Glutamatergic neuron (in vitro differentiated cells): ENCODE results near the gene PAPSS1. TPM values are rescaled to one million over a fixed set of nuclear protein-coding genes. Genes with fewer than 3 reads are reported as not detected.

Source experiments
- DNase-seq: peaks from one replicate; pipeline ENCODE4 v3.0.0; 2022
- H3K27ac Mint-ChIP-seq: one replicate; pipeline ENCODE4 v1.8.0; 2020; ENCODE audit warnings: mild to moderate bottlenecking, mixed read lengths, inconsistent platforms; ENCODE audit not compliant: unreplicated experiment
- H3K27me3 Mint-ChIP-seq: one replicate; pipeline ENCODE4 v1.8.0; 2020; ENCODE audit warnings: mild to moderate bottlenecking, moderate library complexity, mixed read lengths, inconsistent platforms; ENCODE audit not compliant: unreplicated experiment
- H3K36me3 Mint-ChIP-seq: one replicate; pipeline ENCODE4 v1.8.0; 2020; ENCODE audit warnings: mild to moderate bottlenecking, mixed read lengths, inconsistent platforms; ENCODE audit not compliant: unreplicated experiment
- H3K4me1 Mint-ChIP-seq: one replicate; pipeline ENCODE4 v1.8.0; 2020; ENCODE audit warnings: mild to moderate bottlenecking, low read depth, mixed read lengths, inconsistent platforms; ENCODE audit not compliant: unreplicated experiment
- H3K4me3 Mint-ChIP-seq: one replicate; pipeline ENCODE4 v1.8.0; 2020; ENCODE audit warnings: mild to moderate bottlenecking, mixed read lengths, inconsistent platforms; ENCODE audit not compliant: unreplicated experiment
- H3K9me3 Mint-ChIP-seq: one replicate; pipeline ENCODE4 v1.8.0; 2020; ENCODE audit warnings: mild to moderate bottlenecking, moderate library complexity, mixed read lengths, inconsistent platforms; ENCODE audit not compliant: unreplicated experiment
- total RNA-seq: library from RNA; stranded (reverse); fragmentation: NEBNext Ultra II Directional; extraction: Animal tissue kit (Norgen Biotek cat#: 25700); gene quantifications from one replicate; pipeline ENCODE4 v1.2.1, GENCODE V29; 2021; ENCODE audit not compliant: unreplicated experiment
- TF ChIP-seq, protein P1 (sequence below): fragments of 200-600 bp; sonication (generic); IDR thresholded peaks from one replicate; pipeline ENCODE4 v1.5.0; 2021; ENCODE audit not compliant: partially characterized antibody, unreplicated experiment

Gene PAPSS1
- total RNA-seq, 1 donor from 2014 or later: 105 TPM

DNA sequence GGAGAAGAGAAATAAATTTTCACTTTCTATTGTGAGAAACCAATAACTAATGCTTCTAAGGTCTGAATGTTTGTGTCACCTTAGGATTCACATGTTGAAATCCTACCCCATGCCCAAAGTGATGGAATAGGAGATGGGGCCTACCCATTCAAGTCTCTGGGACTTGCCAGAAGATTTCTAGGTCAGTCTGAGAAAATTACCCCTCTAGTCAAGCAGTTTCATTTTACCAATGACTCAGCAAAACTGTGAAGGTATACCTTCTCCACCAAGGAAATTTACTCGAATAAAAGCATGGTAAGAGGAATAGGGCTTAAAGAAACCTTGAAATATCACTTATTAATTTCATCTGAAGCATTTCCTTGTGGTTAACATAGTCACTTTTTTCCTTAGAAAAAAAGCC is 23.5 kb upstream of the PAPSS1 start:
- H3K4me3 Mint-ChIP-seq: no peak overlapping the region
- peaks cover 10% of the 10 kb centered on the region for H3K36me3 Mint-ChIP-seq
- H3K9me3 Mint-ChIP-seq: no peaks in the 10 kb centered on the region
- DNase-seq: no peak
- no peaks in the 10 kb centered on the region for H3K27me3 Mint-ChIP-seq
- no peak overlapping the region for H3K27ac Mint-ChIP-seq
- TF ChIP-seq, protein P1, sequence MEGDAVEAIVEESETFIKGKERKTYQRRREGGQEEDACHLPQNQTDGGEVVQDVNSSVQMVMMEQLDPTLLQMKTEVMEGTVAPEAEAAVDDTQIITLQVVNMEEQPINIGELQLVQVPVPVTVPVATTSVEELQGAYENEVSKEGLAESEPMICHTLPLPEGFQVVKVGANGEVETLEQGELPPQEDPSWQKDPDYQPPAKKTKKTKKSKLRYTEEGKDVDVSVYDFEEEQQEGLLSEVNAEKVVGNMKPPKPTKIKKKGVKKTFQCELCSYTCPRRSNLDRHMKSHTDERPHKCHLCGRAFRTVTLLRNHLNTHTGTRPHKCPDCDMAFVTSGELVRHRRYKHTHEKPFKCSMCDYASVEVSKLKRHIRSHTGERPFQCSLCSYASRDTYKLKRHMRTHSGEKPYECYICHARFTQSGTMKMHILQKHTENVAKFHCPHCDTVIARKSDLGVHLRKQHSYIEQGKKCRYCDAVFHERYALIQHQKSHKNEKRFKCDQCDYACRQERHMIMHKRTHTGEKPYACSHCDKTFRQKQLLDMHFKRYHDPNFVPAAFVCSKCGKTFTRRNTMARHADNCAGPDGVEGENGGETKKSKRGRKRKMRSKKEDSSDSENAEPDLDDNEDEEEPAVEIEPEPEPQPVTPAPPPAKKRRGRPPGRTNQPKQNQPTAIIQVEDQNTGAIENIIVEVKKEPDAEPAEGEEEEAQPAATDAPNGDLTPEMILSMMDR: no peak
- H3K4me1 Mint-ChIP-seq: no peaks in the 10 kb centered on the region

DNA sequence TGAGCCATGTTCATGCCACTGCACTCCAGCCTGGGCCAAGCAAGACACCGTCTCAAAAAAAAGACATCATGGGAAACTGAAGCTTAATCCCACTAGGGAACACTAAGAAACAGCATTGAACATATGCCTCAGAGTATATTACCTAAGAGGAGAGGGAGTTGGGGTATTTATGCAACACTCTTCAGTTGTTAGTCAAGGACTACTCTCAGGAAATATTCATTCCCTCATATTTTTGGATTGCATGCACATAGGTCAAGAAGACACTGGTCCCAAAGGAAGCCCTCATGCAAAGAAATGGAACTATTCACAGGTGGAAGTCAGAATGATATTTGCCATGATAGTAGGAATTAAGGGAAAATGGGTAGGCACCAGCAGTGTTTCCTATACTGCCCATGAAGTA is 22.8 kb upstream of the PAPSS1 start:
- no peak overlapping the region for H3K27ac Mint-ChIP-seq
- no peak overlapping the region for H3K4me3 Mint-ChIP-seq
- H3K4me1 Mint-ChIP-seq: no peaks in the 10 kb centered on the region
- H3K9me3 Mint-ChIP-seq: no peaks in the 10 kb centered on the region
- H3K36me3 Mint-ChIP-seq: peaks cover 10% of the 10 kb centered on the region
- TF ChIP-seq, protein P1: no peak
- DNase-seq: no peak
- no peaks in the 10 kb centered on the region for H3K27me3 Mint-ChIP-seq

DNA sequence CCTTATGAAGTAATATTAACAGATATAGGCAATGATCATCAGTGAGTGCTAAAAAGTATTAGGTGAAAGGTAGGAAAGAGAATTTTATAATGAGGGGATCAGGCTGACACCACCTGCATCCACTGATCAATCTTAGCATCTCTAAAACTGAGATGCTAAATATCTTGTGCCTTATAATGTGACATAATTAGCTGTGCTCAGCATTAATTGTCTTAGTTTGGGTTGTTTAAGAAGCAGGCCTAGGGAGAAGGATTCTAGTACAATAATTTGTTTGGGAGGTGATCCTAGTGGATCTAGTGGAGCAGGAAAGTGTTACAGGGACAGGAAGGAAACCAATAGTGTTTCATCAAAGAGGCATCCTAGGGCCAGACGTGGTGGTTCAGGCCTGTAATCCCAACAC is 22.2 kb upstream of the PAPSS1 start:
- H3K4me3 Mint-ChIP-seq: no peak overlapping the region
- peaks cover 10% of the 10 kb centered on the region for H3K36me3 Mint-ChIP-seq
- no peak for DNase-seq
- no peaks in the 10 kb centered on the region for H3K27me3 Mint-ChIP-seq
- no peaks in the 10 kb centered on the region for H3K9me3 Mint-ChIP-seq
- TF ChIP-seq, protein P1: no peak
- H3K4me1 Mint-ChIP-seq: no peaks in the 10 kb centered on the region
- H3K27ac Mint-ChIP-seq: no peak overlapping the region

DNA sequence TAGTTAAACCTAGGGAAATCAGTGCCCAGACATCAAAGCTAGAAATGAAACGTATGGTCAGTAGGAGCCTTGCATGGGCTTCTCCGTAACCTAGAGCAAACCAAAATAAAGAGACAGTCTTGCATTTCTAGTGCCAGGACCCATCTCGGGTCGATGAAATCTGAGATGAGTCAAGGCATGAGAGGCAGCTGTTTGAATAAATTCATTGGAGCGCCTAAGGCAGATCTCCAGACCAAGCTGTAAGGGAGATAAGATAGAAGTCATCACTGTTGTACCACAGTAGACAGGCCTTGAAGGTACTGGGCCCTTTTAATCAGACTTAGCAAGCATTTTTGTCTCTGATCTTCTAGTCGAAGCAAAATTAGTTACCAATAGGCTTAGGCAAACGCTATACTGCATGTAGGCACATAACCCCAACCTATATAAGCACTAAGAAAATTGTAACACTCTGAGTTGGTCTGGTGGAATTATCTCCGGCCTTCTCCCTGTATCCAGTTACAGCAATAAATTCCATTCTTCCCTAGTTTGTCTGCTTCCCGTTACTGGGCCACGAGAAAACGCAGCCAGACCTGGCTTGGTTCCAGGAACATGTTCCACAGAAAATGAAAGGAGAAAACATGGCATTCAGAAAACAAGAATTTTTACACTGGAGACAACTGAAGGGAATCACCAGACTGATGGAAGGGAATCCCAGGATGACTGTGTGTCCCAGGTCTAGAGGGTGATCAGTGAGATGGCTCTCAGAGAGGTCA is 21.1 kb upstream of the PAPSS1 start:
- Mint-ChIP-seq H3K9me3 (no peaks in the 10 kb centered on the region), H3K36me3 (peaks cover 10% of the 10 kb centered on the region), H3K27me3 (no peaks in the 10 kb centered on the region), H3K4me3 (no peak overlapping the region), H3K27ac (no peak overlapping the region), H3K4me1 (no peaks in the 10 kb centered on the region)
- no peak for DNase-seq
- TF ChIP-seq, protein P1: no peak

DNA sequence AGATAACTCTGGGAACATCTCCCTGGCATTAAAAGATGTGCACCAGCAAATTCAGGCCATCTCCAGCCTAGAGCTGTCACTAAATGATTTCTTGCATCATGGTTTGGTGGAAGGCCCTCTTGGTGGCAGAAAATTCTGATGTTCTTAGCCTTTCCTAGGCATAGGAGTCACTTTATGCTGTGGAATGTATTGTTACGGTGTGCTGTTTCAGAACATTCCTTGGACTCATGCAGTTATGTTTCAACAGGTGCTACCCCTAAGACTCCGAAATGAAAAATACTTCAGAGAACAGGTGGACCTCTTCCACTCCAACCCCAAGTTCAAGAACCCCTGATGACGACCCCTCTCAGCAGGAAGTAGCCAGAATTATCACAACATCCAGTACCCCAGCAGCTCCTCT is 20.3 kb upstream of the PAPSS1 start:
- no peak overlapping the region for H3K4me3 Mint-ChIP-seq
- no peaks in the 10 kb centered on the region for H3K27me3 Mint-ChIP-seq
- DNase-seq: no peak
- H3K36me3 Mint-ChIP-seq: peaks cover 8% of the 10 kb centered on the region
- H3K4me1 Mint-ChIP-seq: no peaks in the 10 kb centered on the region
- H3K9me3 Mint-ChIP-seq: no peaks in the 10 kb centered on the region
- H3K27ac Mint-ChIP-seq: no peak overlapping the region
- TF ChIP-seq, protein P1: no peak
